SK-N-SH (cell line): ENCODE data around the gene GMEB1.

Source experiments
- EP300 ChIP-seq, 2 experiments: IDR thresholded peaks; 2 replicates each; pipeline versions ENCODE4 v1.4.0 to v1.6.1; 2012; ENCODE audit warnings: borderline replicate concordance in 1 of 2, low read depth in 1 of 2, low read length in 1 of 2
- NFIC ChIP-seq: IDR thresholded peaks from 2 replicates; pipeline ENCODE4 v1.4.0; 2012; ENCODE audit warnings: borderline replicate concordance
- POLR2AphosphoS5 ChIP-seq: IDR thresholded peaks from 2 replicates; pipeline ENCODE4 v1.6.1; 2012; ENCODE audit warnings: low read depth, low read length
- RAD21 ChIP-seq: IDR thresholded peaks from 2 replicates; pipeline ENCODE4 v1.6.1; 2012; ENCODE audit warnings: mild to moderate bottlenecking, low read length
- REST ChIP-seq: IDR thresholded peaks from 2 replicates; pipeline ENCODE4 v1.6.1; 2012; ENCODE audit warnings: mild to moderate bottlenecking, low read depth, low read length, moderate library complexity
- TF ChIP-seq, protein P1 (sequence below): fragments of 200-600 bp; sonication (generic); IDR thresholded peaks from 2 replicates; pipeline ENCODE4 v1.6.1; 2017; ENCODE audit warnings: antibody characterized with exemption, mild to moderate bottlenecking, moderate library complexity
- TF ChIP-seq, protein P2 (sequence below): IDR thresholded peaks from 2 replicates; pipeline ENCODE4 v1.4.0; 2012; ENCODE audit warnings: low read depth, borderline replicate concordance

GRCh38 chr1:28750330-28750729 is 81.7 kb downstream of the GMEB1 start:
- TF ChIP-seq POLR2AphosphoS5 (no peak), NFIC (no peak), EP300 (IDR thresholded peaks at IDR 0.05; ENCODE audit: borderline replicate concordance in 1 of 2, low read depth in 1 of 2, low read length in 1 of 2) (no peak), REST (no peak), RAD21 (no peak)
- TF ChIP-seq, protein P1, sequence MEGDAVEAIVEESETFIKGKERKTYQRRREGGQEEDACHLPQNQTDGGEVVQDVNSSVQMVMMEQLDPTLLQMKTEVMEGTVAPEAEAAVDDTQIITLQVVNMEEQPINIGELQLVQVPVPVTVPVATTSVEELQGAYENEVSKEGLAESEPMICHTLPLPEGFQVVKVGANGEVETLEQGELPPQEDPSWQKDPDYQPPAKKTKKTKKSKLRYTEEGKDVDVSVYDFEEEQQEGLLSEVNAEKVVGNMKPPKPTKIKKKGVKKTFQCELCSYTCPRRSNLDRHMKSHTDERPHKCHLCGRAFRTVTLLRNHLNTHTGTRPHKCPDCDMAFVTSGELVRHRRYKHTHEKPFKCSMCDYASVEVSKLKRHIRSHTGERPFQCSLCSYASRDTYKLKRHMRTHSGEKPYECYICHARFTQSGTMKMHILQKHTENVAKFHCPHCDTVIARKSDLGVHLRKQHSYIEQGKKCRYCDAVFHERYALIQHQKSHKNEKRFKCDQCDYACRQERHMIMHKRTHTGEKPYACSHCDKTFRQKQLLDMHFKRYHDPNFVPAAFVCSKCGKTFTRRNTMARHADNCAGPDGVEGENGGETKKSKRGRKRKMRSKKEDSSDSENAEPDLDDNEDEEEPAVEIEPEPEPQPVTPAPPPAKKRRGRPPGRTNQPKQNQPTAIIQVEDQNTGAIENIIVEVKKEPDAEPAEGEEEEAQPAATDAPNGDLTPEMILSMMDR, result no peak
- TF ChIP-seq, protein P2, sequence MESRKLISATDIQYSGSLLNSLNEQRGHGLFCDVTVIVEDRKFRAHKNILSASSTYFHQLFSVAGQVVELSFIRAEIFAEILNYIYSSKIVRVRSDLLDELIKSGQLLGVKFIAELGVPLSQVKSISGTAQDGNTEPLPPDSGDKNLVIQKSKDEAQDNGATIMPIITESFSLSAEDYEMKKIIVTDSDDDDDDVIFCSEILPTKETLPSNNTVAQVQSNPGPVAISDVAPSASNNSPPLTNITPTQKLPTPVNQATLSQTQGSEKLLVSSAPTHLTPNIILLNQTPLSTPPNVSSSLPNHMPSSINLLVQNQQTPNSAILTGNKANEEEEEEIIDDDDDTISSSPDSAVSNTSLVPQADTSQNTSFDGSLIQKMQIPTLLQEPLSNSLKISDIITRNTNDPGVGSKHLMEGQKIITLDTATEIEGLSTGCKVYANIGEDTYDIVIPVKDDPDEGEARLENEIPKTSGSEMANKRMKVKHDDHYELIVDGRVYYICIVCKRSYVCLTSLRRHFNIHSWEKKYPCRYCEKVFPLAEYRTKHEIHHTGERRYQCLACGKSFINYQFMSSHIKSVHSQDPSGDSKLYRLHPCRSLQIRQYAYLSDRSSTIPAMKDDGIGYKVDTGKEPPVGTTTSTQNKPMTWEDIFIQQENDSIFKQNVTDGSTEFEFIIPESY, result no peak
